B cell (primary cell): Measurements from ENCODE around the gene NMNAT2. TPM values are rescaled to one million over a fixed set of nuclear protein-coding genes. Genes with fewer than 3 reads are reported as not detected.
"Not testable (repeated sequence)": the region's sequence is repeated elsewhere in the genome, so short reads cannot be mapped to it uniquely, and the experiment has no call there.

Experiments used
- ATAC-seq: fragments of 200-7000 bp; cut with Tn5 transposase; one replicate; pipeline ENCODE4 v1.10.0; 2021; ENCODE audit warnings: low read depth, mild to moderate bottlenecking, moderate number of reproducible peaks, moderate library complexity
- CTCF ChIA-PET: fragments of 350-600 bp; sonication (Branson Sonifier 250); formaldehyde crosslinking; loops from one replicate; lab custom pipeline; 2021; ENCODE audit warnings: antibody characterized with exemption, inconsistent platforms; lab: Charles Lee
- POLR2A ChIA-PET: fragments of 350-600 bp; sonication (Branson Sonifier 250); formaldehyde crosslinking; loops from one replicate; lab custom pipeline; 2021; ENCODE audit warnings: antibody characterized with exemption; lab: Charles Lee
- DNase-seq: peaks from one replicate; pipeline ENCODE4 v3.0.0; 2013
- H2AFZ ChIP-seq: 2 replicates; pipeline ENCODE4 v1.6.1; 2012; ENCODE audit warnings: mild to moderate bottlenecking, low read depth, low read length; ENCODE audit not compliant: insufficient read depth, poor library complexity, severe bottlenecking
- H3K27ac ChIP-seq, 2 donors: 1 replicate in 1 of 2; 2 replicates in 1 of 2; pipeline ENCODE4 v1.5.1; 2012 to 2013; ENCODE audit warnings: low read length in 2 of 2, mild to moderate bottlenecking in 2 of 2, moderate library complexity in 1 of 2
- H3K27me3 ChIP-seq, 4 experiments: fragments of 200-600 bp in 1 of 4; sonication (generic) in 1 of 4; replicated peaks in 1 of 4; 1 replicate in 2 of 4; 2 replicates in 2 of 4; pipeline versions ENCODE4 v1.6.1 to v1.7.0; 2013 to 2016; ENCODE audit warnings: low read length in 3 of 4, mild to moderate bottlenecking in 2 of 4, mixed read lengths in 1 of 4, moderate library complexity in 1 of 4; ENCODE audit not compliant: insufficient read depth in 4 of 4, control insufficient read depth in 3 of 4; ENCODE audit errors: control extremely low read depth in 1 of 4
- H3K36me3 ChIP-seq, 2 experiments: replicated peaks in 1 of 2; 1 replicate in 1 of 2; 2 replicates in 1 of 2; pipeline versions ENCODE4 v1.6.1 to v1.7.1; 2013; ENCODE audit warnings: low read length in 1 of 2; ENCODE audit not compliant: insufficient read depth in 2 of 2, control insufficient read depth in 1 of 2; ENCODE audit errors: control extremely low read depth in 1 of 2, extremely low read depth in 1 of 2
- H3K4me1 ChIP-seq, 2 donors: fragments of 200-600 bp in 1 of 2; sonication (generic) in 1 of 2; 1 replicate in 1 of 2; 2 replicates in 1 of 2; pipeline versions ENCODE4 v1.5.1 to v1.6.1; 2013 to 2017; ENCODE audit warnings: low read length in 2 of 2; ENCODE audit not compliant: control insufficient read depth in 2 of 2, insufficient read depth in 2 of 2
- H3K4me2 ChIP-seq: replicated peaks from 2 replicates; pipeline ENCODE3; 2012; ENCODE audit warnings: mild to moderate bottlenecking, low read depth, low read length; ENCODE audit not compliant: poor library complexity, severe bottlenecking
- H3K4me3 ChIP-seq, 5 experiments: fragments of 200-600 bp in 1 of 5; sonication (generic) in 1 of 5; 1 replicate in 3 of 5; 2 replicates in 2 of 5; pipeline versions ENCODE4 v1.5.1 to v1.7.0; 2011 to 2016; ENCODE audit warnings: low read length in 4 of 5, mild to moderate bottlenecking in 4 of 5, low read depth in 2 of 5, control low read depth in 1 of 5, moderate library complexity in 1 of 5; ENCODE audit not compliant: insufficient read depth in 1 of 5; ENCODE audit errors: control extremely low read depth in 1 of 5, extremely low read depth in 1 of 5
- H3K79me2 ChIP-seq: fragments of 200-600 bp; sonication (generic); one replicate; pipeline ENCODE4 v1.6.0; 2016; ENCODE audit warnings: low read length; ENCODE audit not compliant: control insufficient read depth, insufficient read depth
- H3K9ac ChIP-seq: fragments of 200-600 bp; sonication (generic); 2 replicates; pipeline ENCODE4 v1.6.1; 2017; ENCODE audit warnings: mild to moderate bottlenecking, low read length, moderate library complexity
- H3K9me3 ChIP-seq, 3 donors: one replicate each; pipeline versions ENCODE4 v1.6.1 to v1.7.1; 2013; ENCODE audit warnings: low read length in 2 of 3; ENCODE audit not compliant: control insufficient read depth in 2 of 3, insufficient read depth in 1 of 3; ENCODE audit errors: control extremely low read depth in 1 of 3
- H4K20me1 ChIP-seq: 2 replicates; pipeline ENCODE4 v1.6.0; 2012; ENCODE audit warnings: mild to moderate bottlenecking, low read length; ENCODE audit not compliant: insufficient read depth, control insufficient read depth, poor library complexity, severe bottlenecking
- H3K27ac Mint-ChIP-seq: one replicate; pipeline ENCODE4 v1.8.0; 2021; ENCODE audit warnings: mixed read lengths
- H3K27me3 Mint-ChIP-seq: one replicate; pipeline ENCODE4 v1.8.0; 2021; ENCODE audit warnings: mixed read lengths
- H3K4me1 Mint-ChIP-seq: one replicate; pipeline ENCODE4 v1.8.0; 2021; ENCODE audit warnings: mixed read lengths
- H3K4me3 Mint-ChIP-seq: one replicate; pipeline ENCODE4 v1.8.0; 2021; ENCODE audit warnings: mixed read lengths
- H3K9me3 Mint-ChIP-seq: one replicate; pipeline ENCODE4 v1.8.0; 2022; ENCODE audit warnings: mixed read lengths; ENCODE audit not compliant: insufficient read depth
- CTCF ChIP-seq: fragments of 200-600 bp; IDR thresholded peaks from one replicate; pipeline ENCODE4 v1.8.0; 2022; ENCODE audit warnings: antibody characterized with exemption, mild to moderate bottlenecking
- EZH2 ChIP-seq: IDR thresholded peaks from 2 replicates; pipeline ENCODE4 v1.6.1; 2012; ENCODE audit warnings: borderline replicate concordance, low read depth, mild to moderate bottlenecking, moderate library complexity, low read length; ENCODE audit not compliant: insufficient read depth, poor library complexity, severe bottlenecking
- WGBS: methylation state at CpG from one replicate; pipeline ENCODE4 v1.1.5; 2013; ENCODE audit warnings: missing lambda C conversion rate; ENCODE audit not compliant: insufficient coverage; 5-methylcytosine and 5-hydroxymethylcytosine counted together
- intact Hi-C: fragments of 100-400 bp; cut with micrococcal nuclease; formaldehyde crosslinking; loops from one replicate; pipeline ENCODE4 v1.10.0; 2022
- polyA plus RNA-seq: library from polyadenylated mRNA; depleted of rRNA; stranded (reverse); fragments of >200 nt; gene quantifications from 2 replicates; pipeline ENCODE4 v1.2.3, GENCODE V29; 2012
- total RNA-seq, 2 donors: library from RNA; stranded (reverse); fragments of 120-200 nt in 1 of 2; gene quantifications; 1 replicate in 1 of 2; 2 replicates in 1 of 2; pipeline versions ENCODE4 v1.2.3 to v1.2.4, GENCODE V29; 2013 to 2022

NMNAT2 gene
- total and polyA plus RNA-seq, 2 donors (not counting 1 experiment from before 2014, with no cell fraction given): not detected

- Mint-ChIP-seq H3K27me3 (peaks cover 43% of the 10 kb centered on the region), H3K9me3 (no peaks in the 10 kb centered on the region), H3K4me1 (no peaks in the 10 kb centered on the region), H3K27ac (no peak overlapping the region), H3K4me3 (no peak overlapping the region)
- intact Hi-C loops: no loop called here
- TF ChIP-seq CTCF: no peak
- TF ChIP-seq EZH2: no peak
- H3K4me1 ChIP-seq: no peaks in the 10 kb centered on the region
- H3K9ac ChIP-seq: no peak overlapping the region
- no peak overlapping the region for H3K27ac ChIP-seq
- H3K9me3 ChIP-seq: no peaks in the 10 kb centered on the region
- H3K79me2 ChIP-seq: no peaks in the 10 kb centered on the region
- ChIA-PET POLR2A (interaction anchor here (0.7 kb wide), 1 partner anchor 38 kb away, joined by 3 read pairs; no protein-coding TSS in a partner anchor), CTCF (no interaction called here)
- no peak overlapping the region for H3K4me2 ChIP-seq
- no peak overlapping the region for H3K4me3 ChIP-seq
- H2AFZ ChIP-seq: no peak overlapping the region
- DNase-seq (no peak), ATAC-seq (no peak)
- no peaks in the 10 kb centered on the region for H3K36me3 ChIP-seq
- no CpG with 5 or more reads among the region's 3 CpGs for WGBS
- peaks cover 0 to 4% (median 1%) of the 10 kb centered on the region in 4 experiments for H3K27me3 ChIP-seq
- H4K20me1 ChIP-seq: no peaks in the 10 kb centered on the region
Observed at GRCh38 chr1:183403498-183403897, 14.7 kb downstream of the NMNAT2 start.

GRCh38 chr1:183401565-183401964 is 16.6 kb downstream of the NMNAT2 start:
- H3K9me3 Mint-ChIP-seq, POLR2A ChIA-PET, H3K4me3 Mint-ChIP-seq, H3K4me1 ChIP-seq, H3K27ac ChIP-seq, CTCF ChIA-PET, H3K36me3 ChIP-seq, intact Hi-C loops, H3K27me3 ChIP-seq, H3K79me2 ChIP-seq, H2AFZ ChIP-seq, H3K9ac ChIP-seq, H4K20me1 ChIP-seq, H3K9me3 ChIP-seq, ATAC-seq, DNase-seq, H3K4me1 Mint-ChIP-seq, H3K4me2 ChIP-seq, H3K4me3 ChIP-seq, H3K27ac Mint-ChIP-seq: not testable (repeated sequence)
- WGBS: no CpG with 5 or more reads among the region's 1 CpG
- H3K27me3 Mint-ChIP-seq: peaks cover 42% of the 10 kb centered on the region
